ENCODE data around the gene GATA5. TPM values are rescaled to one million over a fixed set of nuclear protein-coding genes. Genes with fewer than 3 reads are reported as not detected.

GATA5 gene
- polyA plus RNA-seq, 1 donor from 2014 or later, result not detected

- H3K9me3 ChIP-seq (ENCODE audit: low read length), result no peaks in the 10 kb centered on the region
- no peak overlapping the region for H3K4me3 ChIP-seq (ENCODE audit: low read length)
- TF ChIP-seq, protein P1, sequence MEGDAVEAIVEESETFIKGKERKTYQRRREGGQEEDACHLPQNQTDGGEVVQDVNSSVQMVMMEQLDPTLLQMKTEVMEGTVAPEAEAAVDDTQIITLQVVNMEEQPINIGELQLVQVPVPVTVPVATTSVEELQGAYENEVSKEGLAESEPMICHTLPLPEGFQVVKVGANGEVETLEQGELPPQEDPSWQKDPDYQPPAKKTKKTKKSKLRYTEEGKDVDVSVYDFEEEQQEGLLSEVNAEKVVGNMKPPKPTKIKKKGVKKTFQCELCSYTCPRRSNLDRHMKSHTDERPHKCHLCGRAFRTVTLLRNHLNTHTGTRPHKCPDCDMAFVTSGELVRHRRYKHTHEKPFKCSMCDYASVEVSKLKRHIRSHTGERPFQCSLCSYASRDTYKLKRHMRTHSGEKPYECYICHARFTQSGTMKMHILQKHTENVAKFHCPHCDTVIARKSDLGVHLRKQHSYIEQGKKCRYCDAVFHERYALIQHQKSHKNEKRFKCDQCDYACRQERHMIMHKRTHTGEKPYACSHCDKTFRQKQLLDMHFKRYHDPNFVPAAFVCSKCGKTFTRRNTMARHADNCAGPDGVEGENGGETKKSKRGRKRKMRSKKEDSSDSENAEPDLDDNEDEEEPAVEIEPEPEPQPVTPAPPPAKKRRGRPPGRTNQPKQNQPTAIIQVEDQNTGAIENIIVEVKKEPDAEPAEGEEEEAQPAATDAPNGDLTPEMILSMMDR (IDR thresholded peaks at IDR 0.05; ENCODE audit: poor library complexity, severe bottlenecking), result no peak
- no peak for TF ChIP-seq RAD21 (conservative IDR thresholded peaks at IDR 0.05)
- no peaks in the 10 kb centered on the region for H3F3A ChIP-seq (ENCODE audit: insufficient read depth, low read length, poor library complexity, severe bottlenecking)
- H3K27ac ChIP-seq (ENCODE audit: low read length), result no peak overlapping the region
- H3K9me2 ChIP-seq (ENCODE audit: insufficient read depth, low read length), result no peaks in the 10 kb centered on the region
- H2AFZ ChIP-seq (ENCODE audit: low read depth, low read length), result no peak overlapping the region
- no peak overlapping the region for H3K4me2 ChIP-seq (ENCODE audit: low read length)
- no peaks in the 10 kb centered on the region for H3K79me2 ChIP-seq (replicated peaks; ENCODE audit: insufficient read depth, low read length)
- H3K9ac ChIP-seq (ENCODE audit: low read length), result no peak overlapping the region
- no peaks in the 10 kb centered on the region for H3K36me3 ChIP-seq (ENCODE audit: insufficient read depth, low read length)
- no peaks in the 10 kb centered on the region for H4K20me1 ChIP-seq (ENCODE audit: insufficient read depth)
- H3K27me3 ChIP-seq (ENCODE audit: insufficient read depth, low read depth, low read length), result no peaks in the 10 kb centered on the region
Measured at GRCh38 chr20:62463651-62464424, 12.0 kb downstream of the GATA5 start.

DNA sequence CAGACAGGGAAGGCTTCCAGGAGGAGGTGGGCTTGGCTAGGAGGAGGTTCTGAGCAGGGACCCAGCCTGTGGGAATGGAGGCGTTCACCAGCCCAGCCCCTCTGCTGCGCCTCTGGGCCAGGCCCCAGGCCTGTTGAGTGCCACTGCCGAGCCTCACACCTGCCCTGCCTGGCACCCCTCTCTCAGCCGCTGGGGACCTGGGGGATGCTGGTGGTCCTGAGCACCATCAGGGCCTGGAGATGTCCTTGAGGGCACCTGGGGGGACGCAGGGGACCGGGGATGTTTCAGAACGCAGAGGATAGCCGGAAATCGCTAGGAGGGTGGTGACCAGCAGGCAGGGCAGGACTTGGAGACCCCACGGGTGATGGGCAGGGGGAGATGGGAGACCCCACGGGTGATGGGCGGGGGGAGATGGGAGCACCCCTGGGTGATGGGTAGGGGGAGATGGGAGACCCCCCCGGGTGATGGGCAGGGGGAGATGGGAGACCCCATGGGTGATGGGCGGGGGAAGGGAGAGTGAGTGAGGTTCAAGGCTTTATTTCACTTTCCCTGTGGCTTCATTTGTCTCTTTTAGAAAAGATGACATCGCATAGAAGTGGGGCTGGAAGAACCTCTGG lies 12.7 kb downstream of the GATA5 start:
- H3K9me3 ChIP-seq (ENCODE audit: low read length), result no peaks in the 10 kb centered on the region
- H3K36me3 ChIP-seq (ENCODE audit: insufficient read depth, low read length), result no peaks in the 10 kb centered on the region
- H3K9me2 ChIP-seq (ENCODE audit: insufficient read depth, low read length), result no peaks in the 10 kb centered on the region
- no peak overlapping the region for H2AFZ ChIP-seq (ENCODE audit: low read depth, low read length)
- H3K4me3 ChIP-seq (ENCODE audit: low read length), result no peak overlapping the region
- H3K9ac ChIP-seq (ENCODE audit: low read length), result no peak overlapping the region
- H3K27me3 ChIP-seq (ENCODE audit: insufficient read depth, low read depth, low read length), result no peaks in the 10 kb centered on the region
- no peaks in the 10 kb centered on the region for H4K20me1 ChIP-seq (ENCODE audit: insufficient read depth)
- no peak overlapping the region for H3K4me2 ChIP-seq (ENCODE audit: low read length)
- no peak for TF ChIP-seq TAF1 (IDR thresholded peaks at IDR 0.05; ENCODE audit: low read depth)
- no peak for TF ChIP-seq POLR2AphosphoS5 (IDR thresholded peaks at IDR 0.05)
- no peak for TF ChIP-seq RAD21 (conservative IDR thresholded peaks at IDR 0.05)
- TF ChIP-seq EP300 (conservative IDR thresholded peaks at IDR 0.05; ENCODE audit: poor library complexity, severe bottlenecking), result no peak
- no peak for TF ChIP-seq MXI1 (conservative IDR thresholded peaks at IDR 0.05; ENCODE audit: poor library complexity, severe bottlenecking)
- TF ChIP-seq, protein P2, sequence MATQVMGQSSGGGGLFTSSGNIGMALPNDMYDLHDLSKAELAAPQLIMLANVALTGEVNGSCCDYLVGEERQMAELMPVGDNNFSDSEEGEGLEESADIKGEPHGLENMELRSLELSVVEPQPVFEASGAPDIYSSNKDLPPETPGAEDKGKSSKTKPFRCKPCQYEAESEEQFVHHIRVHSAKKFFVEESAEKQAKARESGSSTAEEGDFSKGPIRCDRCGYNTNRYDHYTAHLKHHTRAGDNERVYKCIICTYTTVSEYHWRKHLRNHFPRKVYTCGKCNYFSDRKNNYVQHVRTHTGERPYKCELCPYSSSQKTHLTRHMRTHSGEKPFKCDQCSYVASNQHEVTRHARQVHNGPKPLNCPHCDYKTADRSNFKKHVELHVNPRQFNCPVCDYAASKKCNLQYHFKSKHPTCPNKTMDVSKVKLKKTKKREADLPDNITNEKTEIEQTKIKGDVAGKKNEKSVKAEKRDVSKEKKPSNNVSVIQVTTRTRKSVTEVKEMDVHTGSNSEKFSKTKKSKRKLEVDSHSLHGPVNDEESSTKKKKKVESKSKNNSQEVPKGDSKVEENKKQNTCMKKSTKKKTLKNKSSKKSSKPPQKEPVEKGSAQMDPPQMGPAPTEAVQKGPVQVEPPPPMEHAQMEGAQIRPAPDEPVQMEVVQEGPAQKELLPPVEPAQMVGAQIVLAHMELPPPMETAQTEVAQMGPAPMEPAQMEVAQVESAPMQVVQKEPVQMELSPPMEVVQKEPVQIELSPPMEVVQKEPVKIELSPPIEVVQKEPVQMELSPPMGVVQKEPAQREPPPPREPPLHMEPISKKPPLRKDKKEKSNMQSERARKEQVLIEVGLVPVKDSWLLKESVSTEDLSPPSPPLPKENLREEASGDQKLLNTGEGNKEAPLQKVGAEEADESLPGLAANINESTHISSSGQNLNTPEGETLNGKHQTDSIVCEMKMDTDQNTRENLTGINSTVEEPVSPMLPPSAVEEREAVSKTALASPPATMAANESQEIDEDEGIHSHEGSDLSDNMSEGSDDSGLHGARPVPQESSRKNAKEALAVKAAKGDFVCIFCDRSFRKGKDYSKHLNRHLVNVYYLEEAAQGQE (IDR thresholded peaks at IDR 0.05; ENCODE audit: borderline replicate concordance), result no peak
- TF ChIP-seq, protein P1 (IDR thresholded peaks at IDR 0.05; ENCODE audit: poor library complexity, severe bottlenecking), result no peak
- no peak for TF ChIP-seq SMC3 (conservative IDR thresholded peaks at IDR 0.05; ENCODE audit: poor library complexity)
- TF ChIP-seq EZH2 (IDR thresholded peaks at IDR 0.05; ENCODE audit: borderline replicate concordance, insufficient read depth, low read length, poor library complexity, severe bottlenecking), result no peak
- no peaks in the 10 kb centered on the region for H3F3A ChIP-seq (ENCODE audit: insufficient read depth, low read length, poor library complexity, severe bottlenecking)
- no peak overlapping the region for H3K27ac ChIP-seq (ENCODE audit: low read length)
- no peaks in the 10 kb centered on the region for H3K79me2 ChIP-seq (replicated peaks; ENCODE audit: insufficient read depth, low read length)
